KOPT-K1 (cell line): ENCODE results near the gene MAGI1.

Experiments used
- H3K27ac ChIP-seq: fragments of 200-600 bp; sonication (generic); 2 replicates; pipeline ENCODE4 v1.5.1; 2016; ENCODE audit warnings: antibody characterized with exemption, mild to moderate bottlenecking, low read depth, low read length; ENCODE audit not compliant: poor library complexity, severe bottlenecking
- H3K36me3 ChIP-seq: fragments of 200-600 bp; sonication (generic); 2 replicates; pipeline ENCODE4 v1.5.1; 2017; ENCODE audit warnings: antibody characterized with exemption, mild to moderate bottlenecking, low read length, moderate library complexity; ENCODE audit not compliant: insufficient read depth
- H3K9me3 ChIP-seq: fragments of 200-600 bp; sonication (generic); 2 replicates; pipeline ENCODE4 v1.5.1; 2017; ENCODE audit warnings: antibody characterized with exemption, low read length, mild to moderate bottlenecking; ENCODE audit not compliant: insufficient read depth, poor library complexity, severe bottlenecking

The MAGI1 gene

GRCh38 chr3:65810302-65810701 is 228.4 kb downstream of the MAGI1 start:
- Histone ChIP-seq H3K9me3 (no peaks in the 10 kb centered on the region), H3K27ac (no peak overlapping the region), H3K36me3 (no peaks in the 10 kb centered on the region)

- no peak overlapping the region for H3K27ac ChIP-seq
- no peaks in the 10 kb centered on the region for H3K9me3 ChIP-seq
- no peaks in the 10 kb centered on the region for H3K36me3 ChIP-seq
These were observed 229.0 kb downstream of the MAGI1 start for GRCh38 chr3:65809641-65810150.

GRCh38 chr3:65808824-65809223 is 229.9 kb downstream of the MAGI1 start:
- Histone ChIP-seq H3K27ac (no peak overlapping the region), H3K9me3 (no peaks in the 10 kb centered on the region), H3K36me3 (no peaks in the 10 kb centered on the region)

GRCh38 chr3:65808407-65808806 is 230.3 kb downstream of the MAGI1 start:
- Histone ChIP-seq H3K36me3 (no peaks in the 10 kb centered on the region), H3K27ac (no peak overlapping the region), H3K9me3 (no peaks in the 10 kb centered on the region)

- H3K9me3 ChIP-seq: no peaks in the 10 kb centered on the region
- H3K27ac ChIP-seq: no peak overlapping the region
- no peaks in the 10 kb centered on the region for H3K36me3 ChIP-seq
These were observed 231.5 kb downstream of the MAGI1 start for GRCh38 chr3:65807225-65807624.

- no peaks in the 10 kb centered on the region for H3K9me3 ChIP-seq
- no peaks in the 10 kb centered on the region for H3K36me3 ChIP-seq
- no peak overlapping the region for H3K27ac ChIP-seq
These were observed 232.1 kb downstream of the MAGI1 start for GRCh38 chr3:65806600-65806999.

- H3K9me3 ChIP-seq: no peaks in the 10 kb centered on the region
- H3K36me3 ChIP-seq: no peaks in the 10 kb centered on the region
- H3K27ac ChIP-seq: no peak overlapping the region
These were observed 242.0 kb downstream of the MAGI1 start for GRCh38 chr3:65796676-65797075.

- no peaks in the 10 kb centered on the region for H3K36me3 ChIP-seq
- no peaks in the 10 kb centered on the region for H3K9me3 ChIP-seq
- H3K27ac ChIP-seq: no peak overlapping the region
These were observed 243.6 kb downstream of the MAGI1 start for GRCh38 chr3:65795166-65795565.

- no peaks in the 10 kb centered on the region for H3K36me3 ChIP-seq
- no peaks in the 10 kb centered on the region for H3K9me3 ChIP-seq
- H3K27ac ChIP-seq: no peak overlapping the region
These were observed 245.1 kb downstream of the MAGI1 start for GRCh38 chr3:65793495-65794200.

- Histone ChIP-seq H3K36me3 (no peaks in the 10 kb centered on the region), H3K9me3 (no peaks in the 10 kb centered on the region), H3K27ac (no peak overlapping the region)
These were observed 250.3 kb downstream of the MAGI1 start for GRCh38 chr3:65788461-65788860.

GRCh38 chr3:65787827-65788226 is 250.9 kb downstream of the MAGI1 start:
- H3K27ac ChIP-seq: no peak overlapping the region
- no peaks in the 10 kb centered on the region for H3K36me3 ChIP-seq
- no peaks in the 10 kb centered on the region for H3K9me3 ChIP-seq

- no peak overlapping the region for H3K27ac ChIP-seq
These were observed 251.4 kb downstream of the MAGI1 start for GRCh38 chr3:65787340-65787739.

GRCh38 chr3:65786890-65787289 is 251.8 kb downstream of the MAGI1 start:
- no peaks in the 10 kb centered on the region for H3K36me3 ChIP-seq
- H3K9me3 ChIP-seq: no peaks in the 10 kb centered on the region
- H3K27ac ChIP-seq: no peak overlapping the region

More at GRCh38 chr3:65787340-65787739, 251.4 kb downstream of the MAGI1 start:
- Histone ChIP-seq H3K36me3 (no peaks in the 10 kb centered on the region), H3K9me3 (no peaks in the 10 kb centered on the region)

GRCh38 chr3:65785065-65785645 is 253.6 kb downstream of the MAGI1 start:
- Histone ChIP-seq H3K27ac (no peak overlapping the region), H3K9me3 (no peaks in the 10 kb centered on the region), H3K36me3 (no peaks in the 10 kb centered on the region)

- Histone ChIP-seq H3K36me3 (no peaks in the 10 kb centered on the region), H3K9me3 (no peaks in the 10 kb centered on the region), H3K27ac (no peak overlapping the region)
These were observed 255.6 kb downstream of the MAGI1 start for GRCh38 chr3:65783117-65783516.

GRCh38 chr3:65781594-65781993 is 257.1 kb downstream of the MAGI1 start:
- no peak overlapping the region for H3K27ac ChIP-seq
- H3K9me3 ChIP-seq: no peaks in the 10 kb centered on the region

More at GRCh38 chr3:65781594-65781993, 257.1 kb downstream of the MAGI1 start:
- no peaks in the 10 kb centered on the region for H3K36me3 ChIP-seq
